HFF-Myc (cell line): ENCODE results near the gene ZNF526.

Source experiments
- DNase-seq: peaks from one replicate; pipeline ENCODE4 v3.0.0-alpha.2; 2011; ENCODE audit warnings: low read depth; ENCODE audit errors: extremely low read depth
- H3K4me3 ChIP-seq: replicated peaks from 2 replicates; pipeline ENCODE4 v1.5.1; 2011; ENCODE audit warnings: low read depth, mild to moderate bottlenecking, control low read depth, low read length
- CTCF ChIP-seq: IDR thresholded peaks from 2 replicates; pipeline ENCODE4 v1.5.1; 2012; ENCODE audit warnings: mild to moderate bottlenecking, low read depth, low read length, control low read depth; ENCODE audit errors: missing control alignments

Gene ZNF526

DNA sequence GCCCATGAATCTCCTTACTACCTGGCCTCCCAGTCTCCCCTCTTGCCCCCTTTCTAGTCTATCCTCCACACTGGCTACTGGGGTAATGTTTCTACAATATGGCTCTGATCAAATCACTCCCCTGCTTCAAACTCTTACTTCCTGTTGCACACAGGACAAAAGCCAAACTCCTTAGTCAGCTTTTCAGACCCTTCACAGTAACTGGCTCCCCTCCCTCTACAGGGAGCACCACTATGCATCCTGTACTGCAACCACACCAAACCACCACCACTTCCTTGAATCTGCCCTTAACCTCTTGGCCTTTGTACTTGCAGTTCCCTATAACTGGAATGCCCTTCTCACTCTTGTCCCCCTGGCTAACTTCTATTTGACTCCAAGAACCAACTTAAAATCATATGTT, 34.8 kb upstream of the ZNF526 start:
- no peak for TF ChIP-seq CTCF
- no peak for DNase-seq
- H3K4me3 ChIP-seq = no peak overlapping the region

DNA sequence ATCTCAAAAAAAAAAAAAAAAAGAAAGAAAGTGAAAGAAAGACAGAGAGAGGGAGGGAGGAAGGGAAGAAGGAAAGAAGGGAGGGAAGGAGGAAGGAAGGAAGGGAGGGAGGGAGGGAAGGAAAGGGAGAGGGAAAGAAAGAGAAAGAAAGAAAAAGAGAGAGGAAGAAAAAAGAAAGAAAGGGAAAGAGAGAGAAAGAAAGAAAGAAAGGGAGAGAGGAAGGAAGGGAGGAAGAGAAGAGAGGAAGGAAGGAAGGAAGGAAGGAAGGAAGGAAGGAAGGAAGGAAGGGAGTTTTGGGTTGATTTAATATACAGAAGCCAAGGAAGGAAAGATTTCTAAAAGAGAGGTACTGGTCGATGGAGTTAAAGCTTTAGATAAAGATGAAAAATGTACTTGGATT, 31.4 kb upstream of the ZNF526 start:
- DNase-seq = no peak
- no peak overlapping the region for H3K4me3 ChIP-seq
- TF ChIP-seq CTCF = no peak

- no peak overlapping the region for H3K4me3 ChIP-seq
- TF ChIP-seq CTCF = no peak
- no peak for DNase-seq
These were observed 31.0 kb upstream of the ZNF526 start for GRCh38 chr19:42189133-42189532.

- no peak for DNase-seq
- no peak overlapping the region for H3K4me3 ChIP-seq
- TF ChIP-seq CTCF = no peak
These were observed 28.8 kb upstream of the ZNF526 start for GRCh38 chr19:42191330-42191729.

DNA sequence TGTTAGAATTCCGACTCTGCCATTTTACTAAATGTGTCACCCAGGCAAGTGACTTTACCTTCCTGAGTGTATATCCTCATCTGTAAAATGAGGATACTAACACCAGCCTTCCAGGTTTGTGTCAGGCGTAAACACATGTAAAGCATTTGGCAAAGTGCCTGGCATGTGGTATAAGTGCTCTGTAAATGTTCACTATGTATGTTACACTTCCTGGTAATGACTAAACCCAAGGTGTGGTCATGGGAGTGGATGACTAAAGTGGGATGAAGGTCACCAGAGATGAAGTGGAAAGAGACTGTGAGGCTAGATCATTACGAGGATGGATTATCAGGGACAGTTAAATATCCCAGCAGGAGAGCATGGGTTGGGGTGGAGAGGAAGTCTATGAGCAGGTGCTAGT, 28.3 kb upstream of the ZNF526 start:
- DNase-seq = peak; percentile 51
- no peak for TF ChIP-seq CTCF
- H3K4me3 ChIP-seq = no peak overlapping the region

GRCh38 chr19:42193294-42193693, 26.8 kb upstream of the ZNF526 start:
- TF ChIP-seq CTCF = no peak
- no peak for DNase-seq
- no peak overlapping the region for H3K4me3 ChIP-seq

GRCh38 chr19:42193706-42194105, 26.4 kb upstream of the ZNF526 start:
- no peak for TF ChIP-seq CTCF
- H3K4me3 ChIP-seq = no peak overlapping the region
- DNase-seq = no peak
